Gastrocnemius medialis (tissue), 4 donors: ENCODE results near the gene DNAH3. TPM values are rescaled to one million over a fixed set of nuclear protein-coding genes. Genes with fewer than 3 reads are reported as not detected.
"Not testable (repeated sequence)": the region's sequence is repeated elsewhere in the genome, so short reads cannot be mapped to it uniquely, and the experiment has no call there.

ENCODE experiments used
- ATAC-seq, 2 donors: fragments of 150-250 bp; one replicate each; pipeline ENCODE4 v1.9.1; 2016
- DNase-seq, 2 donors: peaks; one replicate each; pipeline ENCODE4 v3.0.0-alpha.2; 2019
- H3K27ac ChIP-seq, 4 donors: fragments of 200-600 bp; sonication (generic); 1 replicate in 1 of 4; 2 replicates in 3 of 4; pipeline ENCODE4 v1.5.1; 2016 to 2018; ENCODE audit warnings: mild to moderate bottlenecking in 2 of 4, moderate library complexity in 1 of 4
- H3K27me3 ChIP-seq, 3 donors: fragments of 200-600 bp; sonication (generic) in 2 of 3; 1 replicate in 1 of 3; 2 replicates in 2 of 3; pipeline versions ENCODE4 v1.5.1 to v1.6.0; 2016 to 2019; ENCODE audit warnings: mild to moderate bottlenecking in 1 of 3, moderate library complexity in 1 of 3
- H3K36me3 ChIP-seq, 2 donors: fragments of 200-600 bp; sonication (generic) in 1 of 2; one replicate each; pipeline ENCODE4 v1.5.1; 2017 to 2018
- H3K4me1 ChIP-seq, 2 donors: fragments of 200-600 bp; sonication (generic) in 1 of 2; one replicate each; pipeline ENCODE4 v1.5.1; 2016 to 2017; ENCODE audit warnings: mild to moderate bottlenecking in 2 of 2
- H3K4me3 ChIP-seq, 4 donors: fragments of 200-600 bp; sonication (generic) in 3 of 4; 1 replicate in 1 of 4; 2 replicates in 3 of 4; pipeline ENCODE4 v1.5.1; 2016 to 2019; ENCODE audit warnings: mild to moderate bottlenecking in 2 of 4
- H3K9me3 ChIP-seq, 3 donors: fragments of 200-600 bp; sonication (generic) in 2 of 3; 1 replicate in 1 of 3; 2 replicates in 2 of 3; pipeline ENCODE4 v1.5.1; 2016 to 2019
- CTCF ChIP-seq, 5 experiments: fragments of 450-650 bp in 3 of 5; fragments of 200-600 bp in 2 of 5; sonication (generic) in 2 of 5; IDR thresholded peaks in 4 of 5; conservative IDR thresholded peaks in 1 of 5; 1 replicate in 4 of 5; 2 replicates in 1 of 5; pipeline ENCODE4 v1.5.1; 2016 to 2019; ENCODE audit warnings: antibody characterized with exemption in 5 of 5, mild to moderate bottlenecking in 3 of 5, moderate library complexity in 3 of 5
- POLR2A ChIP-seq, 2 donors: fragments of 450-650 bp; IDR thresholded peaks; one replicate each; pipeline ENCODE4 v1.6.1; 2017; ENCODE audit warnings: antibody characterized with exemption in 2 of 2, mild to moderate bottlenecking in 2 of 2, moderate library complexity in 2 of 2
- in situ Hi-C, 4 donors: fragments of 200-750 bp; cut with MboI; loops; one replicate each; pipeline versions ENCODE4 v1.15.0 to v1.8.0; 2017; ENCODE audit warnings: low sequenced_read_pairs in 4 of 4
- intact Hi-C: fragments of 100-400 bp; cut with DNase I; formaldehyde crosslinking; loops from one replicate; pipeline ENCODE4 v1.15.1; 2023; ENCODE audit warnings: low total_unique reads
- total RNA-seq, 4 donors: library from RNA; depleted of rRNA; stranded (reverse); fragments of >200 nt; gene quantifications; one replicate each; pipeline versions ENCODE4 v1.1.0 to v1.2.3, GENCODE V29; 2016

Gene DNAH3
- total RNA-seq, 4 donors from 2014 or later = 0.02 to 0.47 (median 0.21) TPM

GRCh38 chr16:21125191-21125590, 25.5 kb downstream of the DNAH3 start:
- no peaks in the 10 kb centered on the region for H3K27me3 ChIP-seq
- DNase-seq (no peak), ATAC-seq (no peak)
- H3K36me3 ChIP-seq = no peaks in the 10 kb centered on the region
- TF ChIP-seq POLR2A (IDR thresholded peaks at IDR 0.05) (no peak), CTCF (IDR thresholded peaks at IDR 0.05 in 4 of 5, conservative IDR thresholded peaks at IDR 0.05 in 1 of 5) (no peak)
- in situ Hi-C loops (no loop called here), intact Hi-C loops (no loop called here)
- no peaks in the 10 kb centered on the region for H3K9me3 ChIP-seq
- no peak overlapping the region for H3K27ac ChIP-seq
- H3K4me3 ChIP-seq = no peak overlapping the region
- H3K4me1 ChIP-seq = no peaks in the 10 kb centered on the region

- Histone ChIP-seq H3K27ac (no peak overlapping the region), H3K9me3 (no peaks in the 10 kb centered on the region), H3K27me3 (no peaks in the 10 kb centered on the region), H3K36me3 (no peaks in the 10 kb centered on the region), H3K4me1 (no peaks in the 10 kb centered on the region), H3K4me3 (no peak overlapping the region)
- TF ChIP-seq CTCF (IDR thresholded peaks at IDR 0.05 in 4 of 5, conservative IDR thresholded peaks at IDR 0.05 in 1 of 5) = no peak
- TF ChIP-seq POLR2A (IDR thresholded peaks at IDR 0.05) = no peak
- in situ Hi-C loops (no loop called here), intact Hi-C loops (no loop called here)
- ATAC-seq (no peak), DNase-seq (no peak)
Observed at GRCh38 chr16:21120976-21121520, 29.6 kb downstream of the DNAH3 start.

GRCh38 chr16:21117567-21117966, 33.1 kb downstream of the DNAH3 start:
- Histone ChIP-seq H3K9me3 (no peaks in the 10 kb centered on the region), H3K36me3 (no peaks in the 10 kb centered on the region), H3K27me3 (no peaks in the 10 kb centered on the region), H3K4me3 (no peak overlapping the region), H3K4me1 (no peaks in the 10 kb centered on the region), H3K27ac (no peak overlapping the region)
- intact Hi-C loops (no loop called here), in situ Hi-C loops (no loop called here)
- no peak for DNase-seq
- TF ChIP-seq POLR2A (IDR thresholded peaks at IDR 0.05) (no peak), CTCF (IDR thresholded peaks at IDR 0.05 in 4 of 5, conservative IDR thresholded peaks at IDR 0.05 in 1 of 5) (no peak)
- ATAC-seq = no peak

- in situ Hi-C loops = no loop called here
- ATAC-seq (no peak), DNase-seq (no peak)
- peak overlapping the region in 1 of 4 donors; percentile 21 for H3K4me3 ChIP-seq
- H3K36me3 ChIP-seq = no peaks in the 10 kb centered on the region
- H3K27ac ChIP-seq = no peak overlapping the region
- intact Hi-C loops = no loop called here
- no peaks in the 10 kb centered on the region for H3K27me3 ChIP-seq
- TF ChIP-seq CTCF (IDR thresholded peaks at IDR 0.05 in 4 of 5, conservative IDR thresholded peaks at IDR 0.05 in 1 of 5) (no peak), POLR2A (IDR thresholded peaks at IDR 0.05) (no peak)
- no peaks in the 10 kb centered on the region for H3K4me1 ChIP-seq
- no peaks in the 10 kb centered on the region for H3K9me3 ChIP-seq
Observed at GRCh38 chr16:21116148-21116693, 34.4 kb downstream of the DNAH3 start.

- DNase-seq, H3K36me3 ChIP-seq, H3K27me3 ChIP-seq, H3K27ac ChIP-seq, intact Hi-C loops, ATAC-seq, H3K9me3 ChIP-seq, in situ Hi-C loops, H3K4me1 ChIP-seq, H3K4me3 ChIP-seq: not testable (repeated sequence)
Observed at GRCh38 chr16:21115551-21115950, 35.1 kb downstream of the DNAH3 start.
